Bronchial epithelial cell (primary cell): ENCODE results near the gene GALNT11. TPM values are rescaled to one million over a fixed set of nuclear protein-coding genes. Genes with fewer than 3 reads are reported as not detected.
A peak's percentile ranks its signal among the peaks of the same experiment; 100 is the strongest.
"Not testable (repeated sequence)": the region's sequence is repeated elsewhere in the genome, so short reads cannot be mapped to it uniquely, and the experiment has no call there.

Experiments used
- DNase-seq: peaks from one replicate; pipeline ENCODE4 v3.0.0-alpha.2; 2010; ENCODE audit warnings: low read depth
- FAIRE-seq: peaks from 2 replicates; lab custom pipeline; 2011; peaks lifted over from hg19 to GRCh38; lab: Jason Lieb, UNC
- H3K27me3 ChIP-seq: 2 replicates; pipeline ENCODE4 v1.5.1; 2011; ENCODE audit warnings: low read length; ENCODE audit not compliant: control insufficient read depth, insufficient read depth
- H3K36me3 ChIP-seq: 2 replicates; pipeline ENCODE4 v1.5.1; 2011; ENCODE audit warnings: low read length; ENCODE audit not compliant: control insufficient read depth, insufficient read depth
- H3K4me3 ChIP-seq: 2 replicates; pipeline ENCODE4 v1.5.1; 2011; ENCODE audit warnings: mild to moderate bottlenecking, low read depth, low read length, control low read depth
- total RNA-seq: library from RNA; depleted of rRNA; stranded (reverse); fragments of >200 nt; gene quantifications from 2 replicates; pipeline ENCODE4 v1.2.1, GENCODE V29; 2014
- TF ChIP-seq, protein P1 (sequence below): IDR thresholded peaks from 2 replicates; pipeline ENCODE4 v1.5.1; 2011; ENCODE audit warnings: mild to moderate bottlenecking, moderate library complexity, low read length, control low read depth, inconsistent platforms; ENCODE audit not compliant: insufficient read depth, severe bottlenecking

GALNT11 gene
- total RNA-seq, 1 donor from 2014 or later, result 31.9 TPM

- TF ChIP-seq, protein P1, sequence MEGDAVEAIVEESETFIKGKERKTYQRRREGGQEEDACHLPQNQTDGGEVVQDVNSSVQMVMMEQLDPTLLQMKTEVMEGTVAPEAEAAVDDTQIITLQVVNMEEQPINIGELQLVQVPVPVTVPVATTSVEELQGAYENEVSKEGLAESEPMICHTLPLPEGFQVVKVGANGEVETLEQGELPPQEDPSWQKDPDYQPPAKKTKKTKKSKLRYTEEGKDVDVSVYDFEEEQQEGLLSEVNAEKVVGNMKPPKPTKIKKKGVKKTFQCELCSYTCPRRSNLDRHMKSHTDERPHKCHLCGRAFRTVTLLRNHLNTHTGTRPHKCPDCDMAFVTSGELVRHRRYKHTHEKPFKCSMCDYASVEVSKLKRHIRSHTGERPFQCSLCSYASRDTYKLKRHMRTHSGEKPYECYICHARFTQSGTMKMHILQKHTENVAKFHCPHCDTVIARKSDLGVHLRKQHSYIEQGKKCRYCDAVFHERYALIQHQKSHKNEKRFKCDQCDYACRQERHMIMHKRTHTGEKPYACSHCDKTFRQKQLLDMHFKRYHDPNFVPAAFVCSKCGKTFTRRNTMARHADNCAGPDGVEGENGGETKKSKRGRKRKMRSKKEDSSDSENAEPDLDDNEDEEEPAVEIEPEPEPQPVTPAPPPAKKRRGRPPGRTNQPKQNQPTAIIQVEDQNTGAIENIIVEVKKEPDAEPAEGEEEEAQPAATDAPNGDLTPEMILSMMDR, result no peak
- H3K4me3 ChIP-seq, result no peak overlapping the region
- H3K36me3 ChIP-seq, result peaks cover 1% of the 10 kb centered on the region
- DNase-seq (no peak), FAIRE-seq (no peak)
- no peaks in the 10 kb centered on the region for H3K27me3 ChIP-seq
These were observed 10.3 kb downstream of the GALNT11 start for GRCh38 chr7:152035817-152036216.

DNA sequence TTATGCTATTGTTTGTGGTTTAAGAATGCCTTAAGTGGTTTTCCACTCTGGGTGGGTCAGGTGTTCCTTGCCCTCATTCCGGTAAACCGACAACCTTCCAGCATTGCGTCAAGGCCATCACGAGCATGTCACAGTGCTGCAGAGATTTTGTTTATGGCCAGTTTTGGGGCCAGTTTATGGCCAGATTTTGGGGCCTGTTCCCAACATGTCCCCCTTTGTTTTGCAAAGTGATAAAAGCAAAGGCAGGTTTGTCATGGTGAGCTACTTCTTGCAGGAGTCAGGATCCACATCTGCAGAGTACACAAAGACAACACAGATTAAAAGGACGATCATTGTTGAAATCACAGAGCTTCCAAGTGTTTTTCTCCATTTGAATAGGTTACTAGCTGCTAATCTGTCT, 12.9 kb downstream of the GALNT11 start:
- not testable (repeated sequence) for H3K27me3 ChIP-seq, H3K36me3 ChIP-seq, H3K4me3 ChIP-seq, FAIRE-seq, DNase-seq

GRCh38 chr7:152043086-152043485, 17.6 kb downstream of the GALNT11 start:
- H3K4me3 ChIP-seq, FAIRE-seq, H3K36me3 ChIP-seq, H3K27me3 ChIP-seq: not testable (repeated sequence)
- DNase-seq, result peak; percentile 84

- not testable (repeated sequence) for H3K36me3 ChIP-seq, H3K27me3 ChIP-seq, FAIRE-seq, DNase-seq, H3K4me3 ChIP-seq
These were observed 19.4 kb downstream of the GALNT11 start for GRCh38 chr7:152044909-152045308.

DNA sequence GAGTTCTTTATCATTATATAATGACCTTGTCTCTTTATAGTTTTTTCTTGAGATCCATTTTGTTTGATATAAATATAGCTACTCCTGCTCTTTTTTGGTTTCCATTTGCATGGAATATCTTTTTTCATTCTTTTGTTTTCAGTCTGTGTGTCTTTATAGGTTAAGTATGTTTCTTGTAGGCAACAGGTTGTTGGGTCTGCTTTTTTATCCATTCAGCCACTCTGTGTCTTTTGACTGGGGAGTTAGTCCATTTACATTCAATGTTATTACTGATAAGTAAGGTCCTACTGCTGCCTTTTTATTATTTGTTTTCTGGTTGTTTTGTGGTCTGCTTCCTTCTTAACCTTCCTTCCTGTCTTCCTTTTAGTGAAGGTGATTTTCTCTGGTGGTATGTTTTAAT, 21.1 kb downstream of the GALNT11 start:
- no peaks in the 10 kb centered on the region for H3K27me3 ChIP-seq
- no peak for DNase-seq
- H3K36me3 ChIP-seq, result no peaks in the 10 kb centered on the region
- no peak overlapping the region for H3K4me3 ChIP-seq
- TF ChIP-seq, protein P1, result no peak
- no peak for FAIRE-seq

DNA sequence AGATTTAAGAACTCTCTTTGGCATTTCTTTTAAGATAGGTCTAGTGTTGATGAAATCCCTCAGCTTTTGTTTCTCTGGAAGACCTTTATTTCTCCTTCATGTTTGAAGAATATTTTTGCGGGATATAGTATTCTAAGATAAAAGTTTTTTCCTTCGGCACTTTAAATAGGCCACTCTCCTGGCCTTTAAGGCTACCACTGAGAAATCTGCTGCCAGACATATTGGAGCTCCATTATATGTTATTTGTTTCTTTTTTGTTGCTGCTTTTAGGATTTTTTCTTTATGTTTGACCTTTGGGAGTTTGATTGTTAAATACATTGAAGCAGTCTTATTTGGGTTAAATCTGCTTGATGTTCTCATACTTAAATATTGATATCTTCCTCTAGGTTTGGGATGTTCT, 22.6 kb downstream of the GALNT11 start:
- no peak overlapping the region for H3K4me3 ChIP-seq
- H3K27me3 ChIP-seq, result no peaks in the 10 kb centered on the region
- TF ChIP-seq, protein P1, result no peak
- DNase-seq, result no peak
- H3K36me3 ChIP-seq, result no peaks in the 10 kb centered on the region
- FAIRE-seq, result no peak

- Histone ChIP-seq H3K27me3 (no peaks in the 10 kb centered on the region), H3K36me3 (no peaks in the 10 kb centered on the region), H3K4me3 (no peak overlapping the region)
- TF ChIP-seq, protein P1, result no peak
- no peak for FAIRE-seq
- DNase-seq, result peak; percentile 23
These were observed 25.1 kb downstream of the GALNT11 start for GRCh38 chr7:152050547-152050971.
